ENCODE results near the gene FUOM. TPM values are rescaled to one million over a fixed set of nuclear protein-coding genes. Genes with fewer than 3 reads are reported as not detected.

FUOM gene
- total and polyA plus RNA-seq, 2 donors (not counting 3 experiments of a cell fraction or from before 2014, with no cell fraction given): 17.4 to 33.9 TPM

DNA sequence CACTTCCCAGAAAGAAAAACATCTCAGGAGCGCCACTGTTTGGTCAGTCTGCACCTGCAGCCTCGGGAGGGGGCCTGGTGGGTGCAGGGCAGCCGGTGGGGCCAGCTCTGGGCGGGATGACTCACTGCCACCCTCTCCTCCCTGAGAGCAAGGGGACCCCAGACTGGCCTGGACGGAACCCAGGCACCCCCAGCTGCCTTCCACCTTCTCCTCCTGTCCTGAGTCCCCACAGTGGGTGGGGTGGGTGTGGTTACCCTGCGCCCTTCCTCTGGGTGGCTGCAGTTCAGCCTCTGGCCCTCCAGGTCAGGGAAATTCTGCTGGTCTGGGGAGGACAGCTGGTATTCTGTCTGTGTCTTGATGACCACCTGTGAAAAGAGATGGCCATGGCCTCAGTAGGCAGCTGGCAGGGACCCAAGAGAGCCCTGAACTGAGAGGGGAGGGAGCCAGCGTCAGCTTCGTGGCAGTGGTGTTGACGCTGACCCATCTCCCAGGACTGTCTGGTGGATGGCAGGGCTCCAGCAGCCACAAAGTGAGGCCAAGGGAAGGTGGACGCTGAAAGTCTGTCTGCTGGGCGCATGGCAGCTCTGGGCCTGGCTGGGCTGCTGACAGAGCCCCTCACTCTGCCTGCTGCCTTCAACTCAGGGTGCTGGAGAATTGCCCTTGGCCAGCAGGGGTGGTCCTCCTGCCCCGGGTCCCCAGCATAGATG lies 30.0 kb downstream of the FUOM start:
- H3K27me3 ChIP-seq (ENCODE audit: control insufficient read depth in 2 of 2, insufficient read depth in 2 of 2, low read length in 2 of 2): peaks cover 37 to 51% of the 10 kb centered on the region in 2 experiments
- no peak overlapping the region for H3K9ac ChIP-seq (replicated peaks; ENCODE audit: extremely low read depth, insufficient read depth, low read length)
- no peaks in the 10 kb centered on the region for H3K9me1 ChIP-seq (replicated peaks; ENCODE audit: control insufficient read depth, extremely low read depth, insufficient read depth, low read length)
- dilution Hi-C loops (cut with MboI; ENCODE audit: extremely low pct_ligation_motif_present, low sequenced_read_pairs) (no loop called here), intact Hi-C loops (cut with micrococcal nuclease) (loop anchor here (2.0 to 5.0 kb wide), 5 partner anchors 29 to 386 kb away; partner anchors contain the start of genes CFAP46, ECHS1 and MTG1)
- FAIRE-seq (no peak), DNase-seq (ENCODE audit: low read depth, low spot score) (no peak)
- H3K4me3 ChIP-seq (replicated peaks in 1 of 3; ENCODE audit: insufficient read depth in 1 of 3, low read depth in 1 of 3, low read length in 3 of 3): no peak overlapping the region
- H3K4me2 ChIP-seq (ENCODE audit: insufficient read depth, low read length): no peak overlapping the region
- no peaks in the 10 kb centered on the region for H3K79me2 ChIP-seq (ENCODE audit: control insufficient read depth, insufficient read depth, low read length)
- no peaks in the 10 kb centered on the region for H3K9me3 ChIP-seq (replicated peaks; ENCODE audit: control insufficient read depth, insufficient read depth, low read length)
- CTCF ChIA-PET: interaction anchor here (2.4 kb wide), 1 partner anchor 14 kb away, joined by 9 read pairs; no protein-coding TSS in a partner anchor
- H3K27ac ChIP-seq (ENCODE audit: insufficient read depth, low read depth, low read length): no peak overlapping the region
- POLR2A ChIA-PET: no interaction called here
- H2AFZ ChIP-seq (ENCODE audit: low read depth, low read length): no peak overlapping the region
- H3K4me1 ChIP-seq (ENCODE audit: control insufficient read depth, extremely low read depth, insufficient read depth, low read length): peaks cover 2% of the 10 kb centered on the region
- TF ChIP-seq, protein P1, sequence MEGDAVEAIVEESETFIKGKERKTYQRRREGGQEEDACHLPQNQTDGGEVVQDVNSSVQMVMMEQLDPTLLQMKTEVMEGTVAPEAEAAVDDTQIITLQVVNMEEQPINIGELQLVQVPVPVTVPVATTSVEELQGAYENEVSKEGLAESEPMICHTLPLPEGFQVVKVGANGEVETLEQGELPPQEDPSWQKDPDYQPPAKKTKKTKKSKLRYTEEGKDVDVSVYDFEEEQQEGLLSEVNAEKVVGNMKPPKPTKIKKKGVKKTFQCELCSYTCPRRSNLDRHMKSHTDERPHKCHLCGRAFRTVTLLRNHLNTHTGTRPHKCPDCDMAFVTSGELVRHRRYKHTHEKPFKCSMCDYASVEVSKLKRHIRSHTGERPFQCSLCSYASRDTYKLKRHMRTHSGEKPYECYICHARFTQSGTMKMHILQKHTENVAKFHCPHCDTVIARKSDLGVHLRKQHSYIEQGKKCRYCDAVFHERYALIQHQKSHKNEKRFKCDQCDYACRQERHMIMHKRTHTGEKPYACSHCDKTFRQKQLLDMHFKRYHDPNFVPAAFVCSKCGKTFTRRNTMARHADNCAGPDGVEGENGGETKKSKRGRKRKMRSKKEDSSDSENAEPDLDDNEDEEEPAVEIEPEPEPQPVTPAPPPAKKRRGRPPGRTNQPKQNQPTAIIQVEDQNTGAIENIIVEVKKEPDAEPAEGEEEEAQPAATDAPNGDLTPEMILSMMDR (IDR thresholded peaks at IDR 0.05; ENCODE audit: extremely low read depth in 1 of 2, insufficient read depth in 1 of 2, low read depth in 1 of 2, low read length in 2 of 2): no peak
- TF ChIP-seq MYC (IDR thresholded peaks at IDR 0.05; ENCODE audit: low read depth, low read length): no peak
- TF ChIP-seq JUN (IDR thresholded peaks at IDR 0.05; ENCODE audit: borderline replicate concordance, insufficient read depth, insufficient read length, low read depth): no peak
- no peak for TF ChIP-seq GATA2 (IDR thresholded peaks at IDR 0.05; ENCODE audit: insufficient read depth, insufficient read length, low read depth, low read length)
- TF ChIP-seq EZH2 (IDR thresholded peaks at IDR 0.05; ENCODE audit: borderline replicate concordance, low read depth, low read length, severe bottlenecking): no peak
- TF ChIP-seq POLR2A (IDR thresholded peaks at IDR 0.05; ENCODE audit: low read depth, low read length): no peak
- no peak for TF ChIP-seq FOS (IDR thresholded peaks at IDR 0.05; ENCODE audit: borderline replicate concordance, insufficient read depth, low read length)
- TF ChIP-seq, protein P2, sequence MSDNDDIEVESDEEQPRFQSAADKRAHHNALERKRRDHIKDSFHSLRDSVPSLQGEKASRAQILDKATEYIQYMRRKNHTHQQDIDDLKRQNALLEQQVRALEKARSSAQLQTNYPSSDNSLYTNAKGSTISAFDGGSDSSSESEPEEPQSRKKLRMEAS (IDR thresholded peaks at IDR 0.05; ENCODE audit: insufficient read depth, insufficient read length): no peak
- no peak for TF ChIP-seq POLR2AphosphoS5 (IDR thresholded peaks at IDR 0.05; ENCODE audit: insufficient read depth, low read depth, low read length)
- no peaks in the 10 kb centered on the region for H3K36me3 ChIP-seq (ENCODE audit: control insufficient read depth in 2 of 2, extremely low read depth in 1 of 2, insufficient read depth in 2 of 2, low read length in 2 of 2)
- BruUV-seq (replicated peaks): no TSS peak
- H4K20me1 ChIP-seq (replicated peaks; ENCODE audit: control insufficient read depth, extremely low read depth, insufficient read depth, low read length): no peaks in the 10 kb centered on the region

Measured in endothelial cell of umbilical vein (primary cell).